Erythroblast (primary cell): Measurements from ENCODE around the gene CCL19.

ENCODE experiments used
- DNase-seq, 2 experiments: peaks; one replicate each; lab custom pipeline; 2025; lab: John Stamatoyannopoulos, UW
- GATA1 ChIP-seq: IDR thresholded peaks from 2 replicates; pipeline ENCODE4 v1.6.1; 2011; ENCODE audit warnings: low read depth, mild to moderate bottlenecking, control low read depth, low read length, moderate library complexity
- POLR2A ChIP-seq: IDR thresholded peaks from 2 replicates; pipeline ENCODE4 v1.6.1; 2011; ENCODE audit warnings: mild to moderate bottlenecking, low read length

The CCL19 gene

DNA sequence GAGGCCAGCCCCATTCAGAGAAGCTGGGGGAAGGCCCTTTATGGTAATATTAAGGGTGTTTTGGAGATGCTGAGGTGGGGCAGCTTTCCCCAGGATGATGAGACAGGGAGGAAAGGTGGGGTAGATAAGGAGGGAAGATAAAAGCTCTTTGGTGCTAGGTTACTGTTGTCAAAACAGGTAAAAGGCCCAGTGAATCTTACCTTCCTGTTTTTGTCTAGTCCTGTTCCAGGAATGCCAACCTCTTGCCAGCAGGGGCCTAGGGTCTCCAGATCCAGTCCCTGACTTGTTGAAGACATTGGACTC is 27.8 kb downstream of the CCL19 start:
- no peak for TF ChIP-seq GATA1
- TF ChIP-seq POLR2A = no peak
- DNase-seq = no peak

DNA sequence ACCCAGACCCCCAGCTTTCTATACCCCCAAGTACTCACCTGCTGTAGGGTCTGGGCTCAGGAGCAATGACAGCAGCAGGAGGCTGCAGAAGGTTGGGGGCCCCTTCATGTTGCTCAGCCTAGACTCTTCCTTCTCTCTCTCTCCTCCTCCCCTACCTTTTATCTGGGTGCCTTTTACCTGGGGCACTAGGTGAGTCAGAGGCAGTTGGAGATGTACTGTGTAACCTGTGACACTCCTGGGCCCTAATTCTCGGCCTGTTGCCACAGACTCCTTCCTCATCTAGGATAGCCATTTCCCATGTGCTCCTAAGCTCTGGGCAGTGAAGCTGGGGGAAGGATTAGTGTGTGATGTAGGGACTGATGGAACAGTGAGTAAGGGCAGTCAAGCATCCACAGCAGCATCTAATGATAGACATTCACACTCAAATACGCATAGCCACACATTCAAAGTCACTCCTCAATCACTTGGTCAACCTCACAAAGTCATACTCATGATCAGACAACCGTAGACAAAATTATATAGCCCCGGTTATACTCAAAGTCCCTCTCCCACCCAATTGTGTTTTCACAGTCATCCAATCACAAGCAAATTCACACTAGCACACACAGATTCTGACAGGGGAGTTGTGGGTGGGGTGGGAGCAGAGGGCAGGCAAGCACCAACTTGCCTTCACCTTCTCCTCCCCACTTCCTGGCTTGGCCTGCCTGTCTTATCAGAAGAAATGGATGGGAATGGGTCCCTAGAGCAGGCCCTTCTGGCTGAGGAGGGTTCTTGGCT is 28.4 kb downstream of the CCL19 start, which contains the start of gene CCL27:
Gene CCL27, minus strand, starts transcription at position 132 of the 777 bp plus-strand sequence. Its CDS starts 24 bp downstream, at position 108.
- no peak for TF ChIP-seq GATA1
- no peak for TF ChIP-seq POLR2A
- DNase-seq = no peak

DNA sequence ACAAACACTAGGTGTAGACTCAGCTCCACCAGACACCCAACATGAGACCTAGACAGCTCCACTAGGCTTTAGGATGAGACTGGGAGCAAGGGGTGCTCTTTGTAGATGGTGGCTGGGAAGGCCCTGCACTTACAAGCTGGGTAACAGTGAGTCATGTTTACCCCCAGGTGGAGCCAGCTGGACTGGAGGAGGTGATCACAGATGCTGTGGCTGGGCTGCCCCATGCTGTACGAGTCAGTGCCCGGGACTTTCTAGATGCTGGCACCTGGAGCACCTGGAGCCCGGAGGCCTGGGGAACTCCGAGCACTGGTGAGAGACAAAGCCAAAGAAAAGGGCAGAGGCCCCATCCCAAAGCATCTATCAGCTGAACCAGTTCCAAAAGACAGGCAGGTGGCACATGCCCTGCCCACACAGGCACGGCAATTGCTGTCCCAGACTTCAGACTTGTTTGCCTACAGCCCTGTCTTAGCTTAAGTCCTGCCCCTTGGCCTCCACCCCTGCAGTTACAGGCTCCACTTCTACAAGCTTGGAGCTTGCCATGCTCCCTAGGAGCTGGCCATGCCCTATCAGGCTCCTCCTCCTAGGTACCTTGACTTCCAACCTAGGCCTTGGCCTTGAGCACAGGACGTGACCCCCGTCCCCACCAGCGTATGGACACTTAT is 31.4 kb downstream of the CCL19 start:
- TF ChIP-seq POLR2A (no peak), GATA1 (no peak)
- DNase-seq = peak in 1 of 2 experiments; percentile 9

DNA sequence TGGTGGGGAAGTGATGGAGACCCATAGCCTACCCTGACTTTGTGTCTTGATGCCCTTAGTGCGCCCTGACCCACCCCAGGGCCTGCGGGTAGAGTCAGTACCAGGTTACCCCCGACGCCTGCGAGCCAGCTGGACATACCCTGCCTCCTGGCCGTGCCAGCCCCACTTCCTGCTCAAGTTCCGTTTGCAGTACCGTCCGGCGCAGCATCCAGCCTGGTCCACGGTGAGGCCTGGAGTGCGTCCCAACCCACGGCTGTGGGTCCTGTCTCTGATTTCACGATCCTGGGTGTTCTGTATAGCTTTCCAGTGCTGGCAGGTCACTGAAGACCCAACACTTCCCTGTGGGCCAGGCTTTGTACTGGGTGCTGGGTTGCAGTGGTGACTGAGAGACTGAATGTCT is 32.6 kb downstream of the CCL19 start:
- TF ChIP-seq GATA1 = no peak
- TF ChIP-seq POLR2A = no peak
- DNase-seq = no peak

DNA sequence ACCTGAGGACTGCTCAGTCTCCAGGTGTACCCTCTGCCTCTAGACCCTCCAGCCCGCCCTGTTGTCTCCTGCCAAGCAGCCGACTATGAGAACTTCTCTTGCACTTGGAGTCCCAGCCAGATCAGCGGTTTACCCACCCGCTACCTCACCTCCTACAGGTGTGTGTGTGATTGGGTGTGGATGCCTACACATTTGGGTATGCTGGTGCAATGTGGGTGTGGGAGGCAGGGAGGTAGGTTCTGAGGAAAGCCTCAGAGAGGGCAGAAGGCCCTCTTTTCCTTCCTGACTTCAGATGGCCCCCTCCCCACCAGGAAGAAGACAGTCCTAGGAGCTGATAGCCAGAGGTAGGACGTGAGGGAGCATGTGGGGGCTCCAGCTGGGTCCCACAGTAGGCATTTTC is 34.1 kb downstream of the CCL19 start:
- no peak for DNase-seq
- TF ChIP-seq GATA1 = no peak

DNA sequence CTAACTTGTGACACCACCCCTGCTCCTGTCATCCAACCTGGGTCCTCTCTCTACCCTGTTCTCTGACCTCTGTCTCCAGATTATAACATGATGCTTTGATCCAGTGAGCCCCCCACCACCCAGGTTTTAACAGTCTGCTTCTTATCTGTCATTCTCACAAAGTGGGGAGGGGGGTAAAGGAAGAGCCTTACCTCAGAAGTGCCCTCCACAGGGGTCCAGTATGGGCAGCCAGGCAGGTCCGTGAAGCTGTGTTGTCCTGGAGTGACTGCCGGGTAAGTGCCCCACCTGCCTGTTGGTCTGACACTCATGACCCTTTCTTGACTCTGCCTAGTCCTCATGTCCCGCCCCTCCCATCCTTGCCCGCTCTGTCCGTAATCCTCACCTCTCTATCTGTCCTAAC is 35.7 kb downstream of the CCL19 start:
- TF ChIP-seq GATA1 = no peak
- TF ChIP-seq POLR2A = no peak
- DNase-seq = no peak

DNA sequence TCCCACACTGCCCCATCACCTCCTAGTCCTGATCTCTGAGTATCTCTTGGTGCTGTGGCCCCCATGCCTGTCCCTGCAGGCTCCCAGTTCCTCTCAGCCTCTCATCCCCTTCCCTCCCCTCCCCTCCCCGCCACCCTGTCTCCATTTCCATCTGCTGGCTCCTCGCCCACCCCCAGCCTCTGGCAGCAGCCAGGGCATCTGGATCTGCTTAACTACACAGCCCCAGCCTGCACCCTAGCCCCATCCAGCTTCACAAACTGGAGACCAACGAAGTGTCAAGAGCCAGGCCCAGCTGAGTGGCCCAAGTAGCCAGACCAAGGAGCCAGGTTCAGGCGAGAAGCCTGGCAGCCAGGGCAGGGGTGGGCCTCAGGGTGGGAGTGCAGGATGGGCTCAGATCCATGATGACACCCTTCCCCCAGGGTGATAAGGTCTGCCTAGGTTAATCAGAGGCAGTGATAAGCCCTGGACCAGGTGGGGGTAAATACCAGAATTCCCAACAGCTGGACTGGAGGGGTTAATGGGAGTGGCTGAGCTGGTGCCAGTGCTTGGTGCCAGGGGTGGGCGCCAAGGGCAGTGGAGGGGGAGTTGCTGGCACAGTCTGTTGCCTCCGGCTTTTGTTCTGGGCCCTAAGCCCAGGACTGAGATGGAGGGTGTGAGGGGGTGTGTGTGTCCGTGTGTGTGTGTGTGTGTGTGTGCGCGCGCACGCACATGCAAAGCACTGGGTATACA is 36.6 kb downstream of the CCL19 start:
- TF ChIP-seq GATA1 = no peak
- TF ChIP-seq POLR2A = no peak
- no peak for DNase-seq

DNA sequence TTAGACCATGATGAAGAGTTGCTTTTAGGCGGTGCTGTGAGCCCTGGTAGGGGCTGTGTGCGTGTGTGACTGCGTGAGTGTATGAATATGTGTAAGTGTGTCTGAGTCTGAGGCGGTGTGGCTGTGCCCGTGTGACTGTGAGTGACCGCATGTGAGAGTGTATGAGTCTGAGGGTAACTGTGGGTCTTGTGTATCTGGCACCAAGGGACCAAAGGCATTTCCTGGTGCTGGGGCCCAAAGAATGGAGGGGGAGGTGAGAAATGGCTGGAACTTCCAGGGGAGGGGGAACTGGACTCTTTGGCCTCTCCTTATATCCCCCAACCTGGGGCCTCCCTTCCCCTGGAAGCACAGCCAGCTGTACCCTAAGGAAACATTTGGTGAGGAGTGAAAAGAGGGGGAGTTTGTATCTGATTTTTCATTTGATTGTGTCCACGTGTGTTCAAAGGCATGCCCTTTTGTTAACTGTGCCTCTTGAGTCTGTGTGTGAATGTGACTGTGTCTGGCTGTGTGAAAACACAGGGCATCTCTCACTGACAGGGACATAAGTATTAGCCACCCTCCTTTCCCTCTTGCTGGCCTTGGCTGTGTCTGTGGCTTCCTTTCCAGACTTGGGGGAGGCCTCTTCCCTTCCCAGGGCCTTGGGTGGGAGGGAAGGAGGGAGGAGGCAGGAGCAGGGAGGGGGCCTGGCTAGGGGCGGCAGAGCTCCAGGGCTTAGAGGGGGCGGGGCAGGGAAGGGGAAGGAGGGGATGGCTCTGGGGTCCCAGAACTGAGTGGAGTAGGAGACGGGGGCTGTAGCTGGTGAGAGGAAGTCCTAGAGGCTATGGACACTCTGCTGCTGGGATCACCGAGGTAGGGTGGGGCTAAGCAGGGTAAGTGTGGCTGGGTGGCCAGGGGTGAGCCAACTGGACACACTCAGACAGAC is 37.7 kb downstream of the CCL19 start:
- no peak for TF ChIP-seq POLR2A
- DNase-seq = no peak

DNA sequence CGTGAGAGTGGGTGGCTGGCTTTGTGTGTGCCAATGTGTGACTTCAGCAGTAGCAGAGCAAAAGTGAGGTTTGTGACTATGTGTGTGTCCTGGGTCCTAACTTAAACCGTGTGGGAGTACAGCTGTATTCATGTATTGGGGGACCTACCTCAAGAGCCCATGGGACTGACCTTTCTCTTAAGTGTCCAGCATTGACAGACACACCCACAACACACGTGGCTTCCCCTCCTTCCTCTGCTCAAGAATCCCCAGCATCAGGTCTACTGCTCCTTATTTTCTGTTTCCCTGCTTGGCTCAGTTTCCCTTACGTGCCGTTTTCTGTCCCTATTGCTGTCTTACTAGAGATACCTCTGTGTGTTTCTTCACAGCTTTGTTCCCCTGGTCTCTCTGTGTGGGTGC is 38.5 kb downstream of the CCL19 start:
- TF ChIP-seq GATA1 = no peak
- DNase-seq = no peak

DNA sequence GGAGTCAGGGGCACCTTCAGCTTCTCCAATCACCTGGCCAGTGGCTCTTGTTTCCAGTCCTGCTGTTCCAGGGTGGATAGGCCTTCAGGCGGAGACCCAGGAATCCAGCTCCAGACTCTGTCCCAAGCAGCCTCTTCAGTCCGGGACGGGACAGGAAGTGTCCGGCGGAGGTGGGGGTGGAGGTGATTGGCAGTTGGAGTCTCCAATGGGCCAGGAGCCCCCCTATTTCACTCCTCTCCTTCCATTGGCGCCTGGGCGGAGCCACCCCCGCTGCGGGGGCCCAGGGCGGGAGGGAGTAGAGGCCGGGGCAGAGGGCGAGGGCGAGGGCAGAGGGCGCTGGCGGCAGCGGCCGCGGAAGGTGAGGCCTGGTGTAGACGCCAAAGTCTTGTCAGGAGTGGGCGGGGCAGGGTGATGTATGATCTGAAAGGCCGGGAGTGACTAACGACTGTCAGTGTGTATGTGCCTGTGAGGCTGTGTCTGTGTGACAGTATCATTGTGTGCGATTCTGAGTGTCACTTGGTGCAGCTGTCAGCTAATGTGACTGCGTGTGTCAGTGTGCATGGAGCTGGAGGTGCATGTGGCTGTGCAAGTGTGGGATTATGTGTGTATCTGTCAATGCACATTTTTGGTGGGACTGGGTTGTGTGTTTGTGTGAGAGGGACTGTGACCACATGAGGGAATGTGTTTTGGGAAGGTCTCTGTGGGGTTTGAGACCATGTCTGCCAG is 39.0 kb downstream of the CCL19 start, which contains the start of gene IL11RA:
Gene IL11RA, plus strand, starts transcription at position 310 of the 726 bp plus-strand sequence. CDS start 3,033 bp downstream, outside the sequence.
- no peak for TF ChIP-seq GATA1
- peak; percentile 22 for TF ChIP-seq POLR2A
- peak; percentile 89 to 90 for DNase-seq

DNA sequence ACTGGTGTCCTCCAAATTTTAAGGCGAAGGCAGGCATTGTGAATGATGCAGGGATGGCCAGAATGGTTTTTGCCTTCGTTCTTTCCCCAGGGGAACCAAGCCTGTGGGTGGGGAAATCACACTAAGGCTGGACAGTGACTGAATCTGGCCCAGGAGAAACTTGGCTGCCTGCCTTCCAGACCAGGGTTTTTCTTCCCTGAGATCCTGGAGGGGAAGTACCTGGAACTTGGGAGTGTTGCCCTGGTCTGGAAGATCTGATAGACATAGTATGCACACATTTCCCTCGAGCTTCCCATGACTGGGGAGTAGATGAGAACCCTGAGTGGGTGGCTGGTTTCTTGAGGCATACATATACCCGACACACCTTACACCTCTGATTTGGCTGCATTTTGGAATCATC is 39.8 kb downstream of the CCL19 start:
- TF ChIP-seq GATA1 = no peak
- TF ChIP-seq POLR2A = no peak
- no peak for DNase-seq

DNA sequence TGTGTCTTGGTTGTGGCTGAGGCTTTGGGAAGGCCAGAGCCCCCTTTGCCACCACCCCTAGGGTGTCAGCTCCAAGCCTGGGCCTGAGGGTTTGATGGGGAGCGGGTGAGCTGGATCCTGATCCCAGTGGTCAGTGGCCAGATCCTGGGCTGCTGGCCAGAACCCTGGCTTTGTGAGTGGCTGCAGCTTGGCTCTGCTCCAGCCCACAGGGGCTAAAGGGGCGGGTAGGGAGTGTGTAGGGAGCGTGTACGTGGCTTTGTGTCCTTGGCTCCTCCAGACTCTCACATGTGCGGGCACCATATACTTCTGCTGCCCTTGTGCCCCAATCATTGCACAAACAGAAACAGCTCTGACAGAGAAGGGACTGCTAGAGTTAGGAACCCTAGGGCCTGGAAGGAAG is 40.3 kb downstream of the CCL19 start:
- TF ChIP-seq GATA1 (no peak), POLR2A (no peak)
- DNase-seq = no peak

DNA sequence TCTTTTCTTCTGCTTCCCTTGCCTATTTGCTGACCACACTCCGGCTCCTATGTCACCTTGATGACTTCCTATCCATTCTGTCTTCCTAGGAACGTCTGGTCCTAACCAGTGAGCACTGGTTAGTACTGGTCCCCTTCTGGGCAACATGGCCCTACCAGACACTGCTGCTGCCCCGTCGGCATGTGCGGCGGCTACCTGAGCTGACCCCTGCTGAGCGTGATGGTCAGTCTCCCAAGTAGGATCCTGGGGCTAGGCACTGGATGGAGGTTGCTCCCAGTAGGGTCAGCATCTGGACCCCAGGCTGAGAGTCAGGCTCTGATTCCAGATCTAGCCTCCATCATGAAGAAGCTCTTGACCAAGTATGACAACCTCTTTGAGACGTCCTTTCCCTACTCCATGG is 42.4 kb downstream of the CCL19 start:
- DNase-seq = no peak
- no peak for TF ChIP-seq POLR2A
- no peak for TF ChIP-seq GATA1
